HEK293 (cell line): ENCODE results near the gene GPR63.

Source experiments
- CTCF ChIP-seq: fragments of 450-650 bp; formaldehyde crosslinking; IDR thresholded peaks from 2 replicates; pipeline ENCODE4 v1.5.1; 2016; ENCODE audit warnings: missing biosample characterization, missing genetic modification characterization
- REST ChIP-seq: fragments of 450-650 bp; formaldehyde crosslinking; IDR thresholded peaks from 2 replicates; pipeline ENCODE4 v1.5.1; 2016; ENCODE audit warnings: missing biosample characterization, missing genetic modification characterization
- YY1 ChIP-seq: fragments of 450-650 bp; formaldehyde crosslinking; IDR thresholded peaks from 2 replicates; pipeline ENCODE4 v1.5.1; 2018; ENCODE audit warnings: missing biosample characterization, missing genetic modification characterization
- ZBTB17 ChIP-seq: fragments of 450-650 bp; formaldehyde crosslinking; IDR thresholded peaks from 2 replicates; pipeline ENCODE4 v1.5.1; 2016; ENCODE audit warnings: missing biosample characterization, missing genetic modification characterization
- ZBTB7A ChIP-seq: fragments of 450-650 bp; formaldehyde crosslinking; IDR thresholded peaks from 2 replicates; pipeline ENCODE4 v1.5.1; 2016; ENCODE audit warnings: low read depth, missing biosample characterization, missing genetic modification characterization
- ZNF146 ChIP-seq: fragments of 450-650 bp; formaldehyde crosslinking; IDR thresholded peaks from 2 replicates; pipeline ENCODE4 v1.5.1; 2016; ENCODE audit warnings: missing biosample characterization, missing genetic modification characterization
- ZNF324 ChIP-seq: fragments of 450-650 bp; formaldehyde crosslinking; IDR thresholded peaks from 2 replicates; pipeline ENCODE4 v1.5.1; 2016; ENCODE audit warnings: missing biosample characterization, missing genetic modification characterization
- ZNF366 ChIP-seq: fragments of 450-650 bp; formaldehyde crosslinking; conservative IDR thresholded peaks from 2 replicates; pipeline ENCODE4 v1.5.1; 2016; ENCODE audit warnings: missing biosample characterization, missing genetic modification characterization
- ZNF561 ChIP-seq: fragments of 450-650 bp; IDR thresholded peaks from 2 replicates; pipeline ENCODE4 v1.5.1; 2018; ENCODE audit warnings: missing biosample characterization, missing genetic modification characterization, borderline replicate concordance
- TF ChIP-seq, protein P1 (sequence below): fragments of 450-650 bp; formaldehyde crosslinking; IDR thresholded peaks from 2 replicates; pipeline ENCODE4; 2016; ENCODE audit warnings: missing biosample characterization, missing genetic modification characterization
- TF ChIP-seq, protein P2 (sequence below): sonication (generic); formaldehyde crosslinking; IDR thresholded peaks from 2 replicates; pipeline ENCODE4 v1.8.1; 2022; ENCODE audit warnings: mild to moderate bottlenecking, moderate library complexity, missing genetic modification reagents
- TF ChIP-seq, protein P3 (sequence below): fragments of 450-650 bp; formaldehyde crosslinking; IDR thresholded peaks from 2 replicates; pipeline ENCODE4 v1.5.1; 2016; ENCODE audit warnings: missing biosample characterization, missing genetic modification characterization

GRCh38 chr6:96852605-96853004 lies 15.3 kb upstream of the GPR63 start:
- TF ChIP-seq ZNF324 (tag by site-specific recombination) = no peak
- TF ChIP-seq CTCF (tag by site-specific recombination) = no peak
- no peak for TF ChIP-seq ZNF561
- TF ChIP-seq ZNF146 = no peak
- TF ChIP-seq, protein P1, sequence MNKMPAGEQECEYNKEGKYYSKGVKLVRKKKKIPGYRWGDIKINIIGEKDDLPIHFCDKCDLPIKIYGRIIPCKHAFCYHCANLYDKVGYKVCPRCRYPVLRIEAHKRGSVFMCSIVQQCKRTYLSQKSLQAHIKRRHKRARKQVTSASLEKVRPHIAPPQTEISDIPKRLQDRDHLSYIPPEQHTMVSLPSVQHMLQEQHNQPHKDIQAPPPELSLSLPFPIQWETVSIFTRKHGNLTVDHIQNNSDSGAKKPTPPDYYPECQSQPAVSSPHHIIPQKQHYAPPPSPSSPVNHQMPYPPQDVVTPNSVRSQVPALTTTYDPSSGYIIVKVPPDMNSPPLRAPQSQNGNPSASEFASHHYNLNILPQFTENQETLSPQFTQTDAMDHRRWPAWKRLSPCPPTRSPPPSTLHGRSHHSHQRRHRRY (tag by site-specific recombination) = no peak
- no peak for TF ChIP-seq REST (tag by site-specific recombination)
- no peak for TF ChIP-seq ZBTB17
- TF ChIP-seq ZBTB7A (tag by site-specific recombination) = no peak
- TF ChIP-seq, protein P2, sequence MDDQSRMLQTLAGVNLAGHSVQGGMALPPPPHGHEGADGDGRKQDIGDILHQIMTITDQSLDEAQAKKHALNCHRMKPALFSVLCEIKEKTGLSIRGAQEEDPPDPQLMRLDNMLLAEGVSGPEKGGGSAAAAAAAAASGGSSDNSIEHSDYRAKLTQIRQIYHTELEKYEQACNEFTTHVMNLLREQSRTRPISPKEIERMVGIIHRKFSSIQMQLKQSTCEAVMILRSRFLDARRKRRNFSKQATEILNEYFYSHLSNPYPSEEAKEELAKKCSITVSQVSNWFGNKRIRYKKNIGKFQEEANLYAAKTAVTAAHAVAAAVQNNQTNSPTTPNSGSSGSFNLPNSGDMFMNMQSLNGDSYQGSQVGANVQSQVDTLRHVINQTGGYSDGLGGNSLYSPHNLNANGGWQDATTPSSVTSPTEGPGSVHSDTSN (CRISPR knock-in tag) = no peak
- no peak for TF ChIP-seq ZNF366
- no peak for TF ChIP-seq YY1 (tag by site-specific recombination)
- TF ChIP-seq, protein P3, sequence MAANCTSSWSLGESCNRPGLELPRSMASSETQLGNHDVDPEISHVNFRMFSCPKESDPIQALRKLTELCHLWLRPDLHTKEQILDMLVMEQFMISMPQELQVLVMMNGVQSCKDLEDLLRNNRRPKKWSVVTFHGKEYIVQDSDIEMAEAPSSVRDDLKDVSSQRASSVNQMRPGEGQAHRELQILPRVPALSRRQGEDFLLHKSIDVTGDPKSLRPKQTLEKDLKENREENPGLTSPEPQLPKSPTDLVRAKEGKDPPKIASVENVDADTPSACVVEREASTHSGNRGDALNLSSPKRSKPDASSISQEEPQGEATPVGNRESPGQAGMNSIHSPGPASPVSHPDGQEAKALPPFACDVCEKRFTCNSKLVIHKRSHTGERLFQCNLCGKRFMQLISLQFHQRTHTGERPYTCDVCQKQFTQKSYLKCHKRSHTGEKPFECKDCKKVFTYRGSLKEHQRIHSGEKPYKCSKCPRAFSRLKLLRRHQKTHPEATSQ (tag by site-specific recombination) = no peak
